ENCODE data around the gene MAEA. TPM values are rescaled to one million over a fixed set of nuclear protein-coding genes. Genes with fewer than 3 reads are reported as not detected.

Gene MAEA
- total and polyA plus RNA-seq, 8 donors: 43.8 to 70.4 (median 56.1) TPM

DNA sequence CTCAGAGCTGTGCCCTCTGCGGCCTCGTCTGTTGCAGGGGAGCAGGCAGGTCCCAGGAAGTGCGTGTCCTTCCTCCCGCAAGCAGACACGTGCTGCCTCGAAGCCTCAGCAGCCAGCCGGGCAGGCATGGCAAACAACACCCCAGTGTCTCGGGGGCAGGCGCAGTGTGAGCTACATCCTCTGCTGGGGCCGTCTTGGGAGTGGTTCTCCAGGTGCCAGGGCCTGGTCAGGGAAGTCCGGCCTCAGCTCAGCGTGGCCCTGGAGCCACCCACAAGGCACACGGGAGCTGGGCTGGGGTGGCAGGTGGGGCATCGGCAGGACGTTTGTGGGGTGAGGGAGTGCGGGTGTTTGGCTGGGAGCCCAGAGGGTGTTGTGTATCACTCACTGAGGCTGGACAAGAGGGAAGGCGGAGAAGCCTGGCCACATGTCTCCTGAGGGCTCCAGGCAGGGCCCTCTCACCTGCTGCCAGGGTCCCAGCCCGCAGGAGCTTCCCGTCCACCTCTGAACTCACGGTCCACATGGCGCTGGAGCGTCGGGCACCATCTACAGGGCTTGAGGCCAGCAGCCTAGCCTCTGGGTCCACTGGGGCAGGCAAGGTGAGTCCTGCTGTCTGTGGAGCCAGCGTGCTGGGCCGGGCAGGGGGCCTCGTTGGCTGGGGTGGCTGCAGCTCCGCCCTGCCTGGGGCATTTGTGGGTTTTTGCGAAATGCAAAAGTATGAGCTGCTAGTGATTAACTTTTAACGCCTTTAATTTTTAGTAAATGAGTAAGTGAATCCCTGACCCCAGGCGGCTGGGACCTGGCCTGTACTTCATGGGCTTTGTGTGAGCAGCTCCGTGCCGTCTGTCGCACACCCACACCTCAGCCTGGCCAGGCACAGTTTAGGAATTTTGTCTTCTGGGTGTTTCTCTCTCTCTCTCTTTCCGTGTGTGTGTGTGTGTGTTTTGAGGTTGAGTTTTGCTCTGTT lies 40.0 kb downstream of the MAEA start:
- DNase-seq: peak in 1 of 4 donors; percentile 71
- Histone ChIP-seq H3K4me1 (no peaks in the 10 kb centered on the region), H3K4me3 (no peak overlapping the region), H3K36me3 (peaks cover 0 to 92% of the 10 kb centered on the region in 2 donors), H3K9me3 (no peaks in the 10 kb centered on the region), H3K27ac (peak overlapping the region in 1 of 2 donors; percentile 5), H3K27me3 (no peaks in the 10 kb centered on the region)
- peak; percentile 6 for ATAC-seq
- intact Hi-C loops (cut with DNase I): no loop called here
- TF ChIP-seq, protein P1, sequence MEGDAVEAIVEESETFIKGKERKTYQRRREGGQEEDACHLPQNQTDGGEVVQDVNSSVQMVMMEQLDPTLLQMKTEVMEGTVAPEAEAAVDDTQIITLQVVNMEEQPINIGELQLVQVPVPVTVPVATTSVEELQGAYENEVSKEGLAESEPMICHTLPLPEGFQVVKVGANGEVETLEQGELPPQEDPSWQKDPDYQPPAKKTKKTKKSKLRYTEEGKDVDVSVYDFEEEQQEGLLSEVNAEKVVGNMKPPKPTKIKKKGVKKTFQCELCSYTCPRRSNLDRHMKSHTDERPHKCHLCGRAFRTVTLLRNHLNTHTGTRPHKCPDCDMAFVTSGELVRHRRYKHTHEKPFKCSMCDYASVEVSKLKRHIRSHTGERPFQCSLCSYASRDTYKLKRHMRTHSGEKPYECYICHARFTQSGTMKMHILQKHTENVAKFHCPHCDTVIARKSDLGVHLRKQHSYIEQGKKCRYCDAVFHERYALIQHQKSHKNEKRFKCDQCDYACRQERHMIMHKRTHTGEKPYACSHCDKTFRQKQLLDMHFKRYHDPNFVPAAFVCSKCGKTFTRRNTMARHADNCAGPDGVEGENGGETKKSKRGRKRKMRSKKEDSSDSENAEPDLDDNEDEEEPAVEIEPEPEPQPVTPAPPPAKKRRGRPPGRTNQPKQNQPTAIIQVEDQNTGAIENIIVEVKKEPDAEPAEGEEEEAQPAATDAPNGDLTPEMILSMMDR (IDR thresholded peaks at IDR 0.05): no peak

DNA sequence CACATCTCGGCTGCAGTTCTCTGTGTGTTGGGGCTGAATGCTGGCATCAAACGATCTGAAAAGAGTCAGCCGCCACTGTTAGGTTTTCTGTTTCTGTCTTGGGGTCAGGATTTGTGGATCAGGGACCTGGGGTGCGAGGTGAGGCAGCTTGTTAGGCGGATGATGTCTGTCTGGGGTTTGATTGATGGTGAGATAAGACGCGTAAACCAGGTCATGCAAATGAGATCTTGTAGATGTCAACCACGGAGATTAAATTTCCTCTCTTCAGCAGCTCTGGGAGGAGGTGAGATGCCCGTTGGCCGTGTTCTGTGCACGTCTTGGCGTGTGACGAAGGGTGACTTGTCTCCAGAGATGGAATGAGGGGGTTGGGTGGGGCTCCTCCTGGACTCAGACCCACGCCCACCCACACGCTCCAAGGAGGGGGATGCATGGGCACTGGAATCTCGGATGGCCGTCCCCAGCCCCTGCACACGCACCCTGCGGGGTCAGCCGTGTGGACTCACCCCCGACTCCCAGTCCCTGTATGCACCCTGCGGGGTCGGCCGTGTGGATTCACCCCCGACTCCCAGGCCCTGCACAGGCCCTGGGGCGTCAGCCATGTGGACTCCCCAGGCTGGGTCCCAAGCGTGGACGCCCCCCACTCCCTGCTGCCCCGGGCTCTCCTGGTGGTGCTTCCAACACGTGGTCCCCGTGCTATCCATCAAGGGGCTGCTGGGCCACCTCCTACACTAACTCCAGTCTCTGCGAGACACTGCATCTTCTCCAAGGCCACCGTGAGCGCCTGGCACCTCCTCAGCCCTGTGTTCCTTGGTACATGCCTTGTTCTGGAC lies 41.3 kb downstream of the MAEA start:
- H3K9me3 ChIP-seq: peaks cover 0 to 1% of the 10 kb centered on the region in 2 donors
- no peaks in the 10 kb centered on the region for H3K27me3 ChIP-seq
- intact Hi-C loops (cut with DNase I): no loop called here
- TF ChIP-seq, protein P1 (IDR thresholded peaks at IDR 0.05): no peak
- no peak overlapping the region for H3K27ac ChIP-seq
- no peak for ATAC-seq
- DNase-seq: peak in 1 of 4 donors; percentile 59
- H3K4me1 ChIP-seq: no peaks in the 10 kb centered on the region
- H3K36me3 ChIP-seq: peaks cover 0 to 85% of the 10 kb centered on the region in 2 donors
- H3K4me3 ChIP-seq: no peak overlapping the region

DNA sequence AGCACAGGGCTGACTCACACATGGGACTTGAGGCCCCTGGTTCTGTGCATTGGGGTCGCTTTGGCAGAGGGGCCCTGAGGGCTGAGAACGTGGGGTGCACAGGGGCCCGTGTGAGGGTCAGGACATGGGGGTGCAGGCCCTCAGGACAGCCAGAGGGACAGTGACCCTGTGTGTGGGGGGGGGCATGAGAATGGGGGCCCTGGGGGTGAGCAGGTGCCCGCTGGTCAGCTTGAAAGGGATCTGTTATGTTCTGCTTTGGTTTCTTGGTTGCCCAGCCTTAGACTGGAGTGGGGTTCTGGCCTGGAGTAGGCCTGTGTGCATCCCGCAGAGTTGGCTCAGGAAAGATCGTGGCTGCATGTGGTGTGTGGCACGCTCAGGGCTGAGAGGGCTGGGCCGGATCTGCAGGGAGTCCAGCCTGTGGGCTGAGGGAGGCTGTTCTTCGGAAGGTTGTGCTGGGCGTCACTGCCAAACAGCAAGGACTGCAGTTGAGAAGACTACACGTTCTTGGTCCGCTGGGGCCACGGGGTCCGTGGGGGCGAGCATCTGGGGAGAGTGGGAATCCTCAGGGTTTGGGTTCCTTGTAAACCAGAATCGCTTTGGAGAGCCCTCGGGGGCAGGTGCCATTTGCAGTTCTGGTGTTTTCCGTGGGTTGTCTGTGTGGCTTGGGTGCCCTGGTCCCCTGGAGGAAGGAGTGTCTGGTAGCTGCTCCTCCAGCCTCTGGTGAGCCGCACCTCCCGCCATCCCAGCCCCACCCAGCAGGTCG lies 42.1 kb downstream of the MAEA start:
- H3K36me3 ChIP-seq: peaks cover 0 to 81% of the 10 kb centered on the region in 2 donors
- intact Hi-C loops (cut with DNase I): no loop called here

DNA sequence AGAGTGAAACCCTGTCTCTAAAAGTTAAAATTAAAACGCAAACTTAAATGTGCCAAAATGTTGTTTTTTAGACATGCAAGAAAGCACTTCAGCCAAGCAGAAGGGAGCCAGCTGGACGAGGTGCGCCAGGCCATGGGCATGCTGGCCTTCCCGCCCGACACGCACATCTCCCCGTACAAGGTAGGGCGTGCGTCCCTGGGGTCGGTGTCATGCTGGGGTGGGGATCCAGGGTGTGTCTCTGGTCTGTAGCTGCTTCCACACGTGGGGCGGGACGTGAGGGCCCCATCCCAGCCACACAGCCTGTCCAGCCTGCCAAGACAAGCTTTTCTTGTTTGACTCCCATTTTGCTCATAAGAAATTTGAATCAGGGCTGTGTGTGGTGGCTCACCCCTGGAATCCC lies 43.0 kb downstream of the MAEA start:
- TF ChIP-seq, protein P1 (IDR thresholded peaks at IDR 0.05): no peak
- Histone ChIP-seq H3K4me1 (no peaks in the 10 kb centered on the region), H3K27ac (no peak overlapping the region), H3K9me3 (peaks cover 0 to 9% of the 10 kb centered on the region in 2 donors), H3K36me3 (peaks cover 0 to 81% of the 10 kb centered on the region in 2 donors), H3K4me3 (no peak overlapping the region), H3K27me3 (no peaks in the 10 kb centered on the region)
- intact Hi-C loops (cut with DNase I): no loop called here
- DNase-seq (peak in 1 of 4 donors; percentile 67), ATAC-seq (no peak)

More for the DNA sequence above, 42.1 kb downstream of the MAEA start:
- TF ChIP-seq, protein P1 (IDR thresholded peaks at IDR 0.05): no peak
- Histone ChIP-seq H3K4me3 (no peak overlapping the region), H3K9me3 (peaks cover 0 to 9% of the 10 kb centered on the region in 2 donors), H3K27ac (no peak overlapping the region), H3K4me1 (no peaks in the 10 kb centered on the region), H3K27me3 (no peaks in the 10 kb centered on the region)
- DNase-seq: peak in 1 of 4 donors; percentile 64
- no peak for ATAC-seq
